Fibroblast of upper back skin (primary cell): Measurements from ENCODE around the gene TSC22D2.
"Not testable (repeated sequence)": the region's sequence is repeated elsewhere in the genome, so short reads cannot be mapped to it uniquely, and the experiment has no call there.

ENCODE experiments used
- DNase-seq: peaks from one replicate; pipeline ENCODE4 v3.0.0-alpha.2; 2013

Gene TSC22D2

DNA sequence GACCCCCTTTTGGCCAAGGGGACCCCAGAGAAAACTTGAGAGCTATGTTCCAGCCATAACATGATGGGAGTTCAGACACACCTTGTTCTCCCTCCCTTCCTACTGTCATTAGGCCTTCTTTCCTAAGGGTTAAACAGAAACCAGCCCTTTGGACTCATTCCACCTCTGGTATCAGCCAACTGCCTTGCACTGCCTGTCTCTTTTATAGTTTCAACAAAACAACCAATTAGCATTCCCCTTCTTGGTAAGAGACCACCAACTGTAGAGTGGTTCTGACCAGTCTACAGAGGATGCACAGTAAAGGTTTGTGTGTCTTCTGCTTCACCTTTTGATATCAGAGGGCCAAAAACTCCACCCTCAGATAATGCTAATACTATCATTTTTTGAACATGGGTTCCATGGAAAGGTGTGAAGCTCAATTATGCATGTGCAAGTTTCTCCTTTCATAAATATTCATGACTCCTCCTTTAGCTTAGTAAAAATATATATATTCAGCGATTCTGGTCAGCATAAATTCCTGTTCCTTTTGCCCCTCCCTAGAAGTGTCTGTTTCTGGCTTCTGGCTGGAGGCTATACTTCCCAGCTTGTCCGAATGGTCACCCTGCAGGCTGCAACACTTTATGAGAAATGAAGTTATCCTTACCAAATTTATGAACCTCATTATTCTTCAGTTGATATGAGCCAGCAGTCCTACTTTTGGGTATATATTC, 82.3 kb downstream of the TSC22D2 start:
- DNase-seq, result no peak

DNA sequence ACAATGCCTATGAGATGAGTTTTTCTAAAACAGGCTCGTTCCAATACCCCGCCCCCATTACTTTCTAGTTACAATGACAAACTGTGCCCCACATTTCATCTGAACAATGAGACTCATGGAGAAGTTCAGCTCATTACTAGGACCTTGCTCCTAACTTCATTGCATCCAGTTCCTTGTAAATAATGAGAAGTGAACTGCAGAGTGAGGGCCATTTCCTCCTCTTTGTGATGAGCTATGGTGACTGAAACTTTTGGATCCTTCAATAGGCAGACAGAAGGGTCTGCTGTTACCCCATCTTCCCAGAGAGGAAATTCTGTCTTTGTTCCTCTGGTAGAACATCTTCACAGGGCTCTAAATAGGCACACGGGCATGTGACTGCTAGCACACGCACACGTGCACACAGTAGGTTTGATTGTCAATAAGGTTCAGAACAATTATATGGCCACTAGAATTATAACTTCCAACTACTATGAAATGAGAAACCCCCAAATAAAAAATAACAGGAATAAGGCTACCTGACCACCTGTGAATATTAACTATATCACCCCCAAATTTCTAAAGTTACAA, 86.4 kb downstream of the TSC22D2 start:
- no peak for DNase-seq

DNA sequence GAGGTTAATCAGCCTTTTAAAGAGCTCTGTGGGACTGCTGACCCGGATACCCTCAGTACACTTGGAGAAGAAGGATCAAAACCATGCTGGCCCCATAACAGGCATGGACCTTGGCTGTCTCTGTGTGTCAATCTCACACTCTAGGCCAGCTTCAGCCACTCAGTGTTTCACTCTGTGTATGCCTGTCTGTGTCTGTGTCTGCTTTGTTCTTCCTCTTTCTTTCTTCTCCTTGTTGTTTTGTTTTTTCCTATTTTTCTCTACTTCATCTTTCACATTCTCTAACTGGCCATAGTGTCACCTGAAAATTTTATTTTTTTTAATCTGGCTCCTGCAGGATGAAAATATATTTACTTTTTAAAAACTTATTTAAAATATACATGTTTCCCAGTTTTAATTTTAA, 87.1 kb downstream of the TSC22D2 start:
- DNase-seq, result no peak

DNA sequence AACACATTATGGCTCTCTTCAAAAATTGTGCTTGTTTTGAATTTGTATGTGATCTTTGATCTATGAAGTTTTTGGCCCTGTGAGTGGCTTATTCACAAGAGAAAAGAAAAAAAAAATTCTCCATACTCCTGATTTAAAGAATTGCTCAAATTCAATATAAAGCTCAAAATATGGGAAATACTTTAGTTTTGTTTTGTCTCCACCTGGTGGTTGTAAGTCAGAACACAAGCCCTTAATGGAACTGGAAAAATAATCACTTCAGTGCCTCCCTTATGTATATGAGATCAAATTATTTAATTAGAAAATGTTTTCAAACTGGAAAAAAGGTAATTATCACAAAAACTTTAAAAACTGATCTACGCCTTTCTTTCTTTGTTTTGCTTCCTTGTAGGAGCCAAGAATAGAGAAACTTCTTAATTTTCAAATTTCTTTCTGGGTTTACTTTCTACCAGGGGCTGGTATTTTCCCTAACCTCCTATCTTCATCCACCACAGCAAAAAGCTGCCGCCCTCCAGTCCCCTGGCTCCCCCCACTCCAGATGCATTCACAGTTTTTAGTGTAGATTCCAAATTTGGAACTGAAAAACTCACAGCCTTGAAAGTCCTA, 87.6 kb downstream of the TSC22D2 start:
- DNase-seq, result peak; percentile 67

DNA sequence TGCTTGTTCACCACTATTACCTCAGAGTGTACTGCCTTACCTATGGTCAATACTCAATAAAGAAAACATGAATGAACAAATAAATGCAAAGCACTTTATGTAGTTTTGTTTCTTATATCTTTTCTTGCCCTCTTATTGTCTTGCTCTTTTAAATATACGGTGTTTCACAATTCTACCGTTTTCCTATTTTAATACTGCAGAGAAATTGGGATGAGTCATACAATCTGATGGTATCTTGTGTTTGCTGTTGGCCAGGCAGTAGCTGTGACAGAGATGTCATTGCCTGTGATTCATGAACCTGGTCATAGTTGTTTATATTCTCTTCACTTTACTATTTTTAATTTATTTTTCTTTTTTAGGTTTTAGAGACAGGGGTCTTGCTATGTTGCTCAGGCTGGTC, 89.9 kb downstream of the TSC22D2 start:
- DNase-seq, result peak; percentile 34

DNA sequence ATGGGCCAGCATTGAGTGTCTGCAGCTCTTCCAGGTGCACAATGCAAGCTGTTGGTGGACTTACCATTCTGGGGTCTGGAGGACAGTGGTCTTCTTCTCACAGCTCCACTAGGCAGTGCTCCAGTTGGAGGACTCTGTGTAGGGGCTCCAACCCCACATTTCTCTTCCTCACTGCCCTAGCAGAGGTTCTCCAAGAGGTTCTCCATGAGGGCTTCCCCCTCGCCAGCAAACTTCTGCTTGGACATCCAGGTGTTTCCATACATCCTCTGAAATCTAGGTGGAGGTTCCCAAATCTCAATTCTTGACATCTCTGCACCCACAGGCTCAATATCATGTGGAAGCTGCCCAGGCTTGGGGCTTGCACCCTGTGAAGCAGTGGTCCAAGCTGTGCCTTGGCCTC, 92.9 kb downstream of the TSC22D2 start:
- not testable (repeated sequence) for DNase-seq

DNA sequence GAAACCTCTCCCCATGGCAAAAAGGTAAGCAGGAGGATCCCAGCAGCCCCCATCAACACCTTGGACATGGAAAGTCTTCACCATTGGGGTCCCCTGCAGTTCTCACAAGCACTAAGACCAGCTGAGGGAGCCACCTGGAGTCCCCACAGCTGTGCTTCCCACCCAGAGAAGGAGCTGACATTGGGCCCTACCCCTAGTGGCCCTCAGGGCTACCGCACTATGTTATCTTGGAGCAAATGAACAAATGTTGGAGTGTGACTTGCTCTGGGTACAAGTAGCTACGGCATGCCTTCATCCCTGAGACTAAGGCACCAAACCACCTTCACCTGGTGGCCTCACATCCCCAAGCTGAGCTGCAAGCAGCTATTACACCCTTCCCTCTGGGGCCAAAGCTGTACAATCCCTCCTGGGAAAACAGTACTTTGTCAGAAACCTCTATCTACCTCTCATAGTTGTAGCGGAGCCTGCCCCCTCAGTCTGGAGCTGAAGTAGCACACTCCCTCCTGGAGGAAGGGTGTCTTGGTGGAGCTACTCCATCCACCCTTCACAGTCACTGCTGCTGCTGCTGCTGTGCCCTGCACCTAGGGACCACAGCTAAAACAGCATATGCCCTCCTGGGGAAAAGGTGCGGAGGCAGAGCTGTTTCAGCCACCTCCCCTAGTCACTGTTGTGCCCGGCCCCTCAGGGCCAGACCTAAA, 95.5 kb downstream of the TSC22D2 start:
- DNase-seq, result no peak

DNA sequence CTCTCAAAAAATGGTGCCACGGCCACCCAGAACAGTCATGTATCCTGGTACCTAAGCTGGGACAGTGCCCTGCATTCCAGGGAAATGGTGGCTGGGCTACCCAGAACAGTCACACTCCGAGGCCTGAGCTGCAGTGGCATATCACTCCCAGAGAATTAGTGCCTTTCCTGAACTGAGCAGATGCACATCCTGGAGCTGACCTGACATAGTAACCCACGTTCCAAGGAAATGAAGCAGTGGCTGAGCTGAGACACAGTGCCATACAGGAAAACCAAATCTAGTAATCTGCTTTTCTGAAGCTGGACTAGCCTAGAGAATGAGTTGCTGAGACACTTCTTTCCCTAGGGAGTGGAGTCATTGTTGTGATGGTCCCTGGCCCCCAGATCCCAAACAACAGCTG, 96.4 kb downstream of the TSC22D2 start:
- DNase-seq, result no peak

DNA sequence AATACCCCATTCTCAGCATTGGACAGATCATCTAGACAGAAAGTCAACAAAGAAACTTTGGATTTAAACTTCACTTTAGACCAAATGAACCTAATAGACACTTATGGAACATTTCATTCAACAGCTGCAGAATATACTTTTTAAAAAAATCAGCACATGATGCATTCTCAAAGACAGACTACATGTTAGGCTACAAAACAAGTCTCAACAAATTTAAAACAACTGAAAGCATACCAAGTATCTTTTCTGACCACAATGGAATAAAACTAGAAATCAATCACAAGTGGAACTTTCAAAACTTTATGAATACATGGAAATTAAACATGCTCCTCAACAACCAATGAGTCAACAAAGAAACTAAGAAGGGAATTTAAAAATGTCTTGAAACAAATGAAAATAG, 100.3 kb downstream of the TSC22D2 start:
- DNase-seq, result no peak

DNA sequence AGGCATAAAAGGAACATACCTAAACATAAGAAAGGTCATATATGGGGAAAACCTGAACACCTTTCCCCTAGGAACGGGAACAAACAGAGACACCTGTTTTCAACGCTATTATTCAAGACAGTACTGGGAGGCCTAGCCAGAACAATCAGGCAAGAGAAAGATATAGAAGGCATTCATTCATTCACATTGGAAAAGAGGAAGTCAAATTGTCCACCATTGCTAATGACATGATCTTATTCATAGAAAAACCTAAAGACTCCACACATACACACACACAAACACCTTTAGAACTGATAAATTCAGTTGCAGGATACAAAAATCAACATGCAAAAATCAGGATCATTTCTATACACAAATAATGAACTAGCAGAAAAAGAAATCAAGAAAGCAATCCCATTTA, 101.7 kb downstream of the TSC22D2 start:
- DNase-seq, result no peak

DNA sequence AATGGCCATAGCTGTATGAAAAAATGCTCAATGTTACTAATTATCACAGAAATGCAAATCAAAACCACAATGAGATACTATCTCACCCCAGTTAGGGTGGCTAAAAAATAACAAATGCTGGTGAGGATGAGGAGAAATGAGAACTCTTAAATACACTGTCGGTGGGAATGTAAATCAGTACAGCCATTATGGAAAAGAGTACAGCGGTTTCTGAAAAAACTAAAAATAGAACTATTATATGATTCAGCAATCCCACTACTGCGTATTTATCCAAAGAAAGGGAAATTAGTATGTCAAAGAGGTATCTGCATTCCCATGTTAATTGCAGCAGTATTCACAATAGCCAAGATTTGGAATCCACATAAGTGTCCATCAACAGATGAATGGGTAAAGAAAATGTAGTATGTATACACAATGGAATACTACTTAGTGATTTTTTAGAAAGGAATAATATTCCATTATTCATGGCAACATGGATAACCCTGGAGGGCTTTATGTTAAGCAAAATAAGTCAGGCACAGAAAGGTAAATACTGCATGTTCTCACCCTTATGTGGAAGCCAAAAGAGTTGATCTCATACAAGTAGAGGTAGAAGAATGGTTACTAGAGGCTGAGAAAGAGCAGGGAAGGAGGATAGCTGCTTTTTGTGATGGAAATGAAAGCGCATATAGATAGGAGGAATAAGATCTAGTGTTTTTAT, 103.2 kb downstream of the TSC22D2 start:
- peak; percentile 8 for DNase-seq

DNA sequence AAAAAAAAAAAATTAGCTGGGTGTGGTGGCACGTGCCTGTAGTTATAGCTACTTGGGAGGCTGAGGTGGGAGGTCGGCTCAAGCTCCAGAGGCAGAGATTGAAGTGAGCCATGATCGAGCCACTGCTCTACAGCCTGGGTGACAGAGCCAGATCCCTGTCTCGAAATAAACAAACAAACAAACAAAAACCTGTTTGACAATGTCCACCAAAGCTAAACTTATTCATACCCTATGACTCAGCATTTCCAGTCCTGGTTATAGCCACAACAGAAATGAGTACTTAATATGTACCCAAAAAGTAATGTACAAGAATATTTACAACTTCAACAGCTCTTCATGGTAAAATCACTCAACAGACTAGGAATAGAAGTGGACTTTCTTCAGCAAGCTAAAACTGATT, 107.1 kb downstream of the TSC22D2 start:
- DNase-seq, result no peak
